EL (cell line): ENCODE results near the gene STXBP6.
"Not testable (repeated sequence)": the region's sequence is repeated elsewhere in the genome, so short reads cannot be mapped to it uniquely, and the experiment has no call there.

ENCODE experiments used
- DNase-seq: peaks from one replicate; pipeline ENCODE4 v3.0.0-alpha.2; 2016

The STXBP6 gene

DNA sequence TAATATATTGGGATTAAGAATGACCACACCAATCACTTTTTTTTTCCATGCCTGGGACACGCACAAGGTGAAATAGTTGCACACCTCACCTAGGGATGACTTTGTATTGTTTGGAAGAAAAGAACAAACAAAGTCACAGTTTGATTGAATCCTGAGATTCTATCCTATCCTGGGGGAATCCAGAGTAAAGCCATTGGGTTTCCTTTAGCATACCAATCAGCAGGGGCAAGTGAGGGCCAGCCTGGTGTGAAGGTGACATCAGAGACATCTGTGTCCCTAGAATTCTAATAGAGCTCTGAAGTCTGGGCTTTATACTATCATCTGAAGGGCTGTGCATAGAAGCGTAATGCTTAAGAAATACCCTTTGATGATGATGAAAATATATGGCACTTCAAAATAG is 199.9 kb downstream of the STXBP6 start:
- DNase-seq = no peak

DNA sequence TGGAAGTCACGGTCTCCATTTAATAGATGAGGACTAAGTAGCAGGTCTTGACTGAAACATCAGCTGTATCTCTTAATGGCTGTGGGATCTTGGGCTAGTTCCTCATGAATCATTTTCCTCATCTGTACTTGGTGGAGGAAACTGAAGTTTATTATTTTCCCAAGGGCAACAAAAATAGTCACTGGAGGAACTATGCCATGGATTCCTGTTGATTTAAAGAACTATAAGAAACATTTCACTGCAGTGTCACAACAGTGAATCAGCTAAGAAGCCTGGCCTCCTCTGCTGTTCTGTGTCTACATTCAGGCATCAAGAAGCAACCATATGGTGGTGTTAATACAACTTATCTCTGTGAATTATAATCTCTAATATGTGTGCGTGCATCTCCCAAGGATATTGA is 200.5 kb downstream of the STXBP6 start:
- DNase-seq = peak; percentile 60

- peak; percentile 71 for DNase-seq
Measured at GRCh38 chr14:24848102-24848790, 201.7 kb downstream of the STXBP6 start.

- no peak for DNase-seq
Measured at GRCh38 chr14:24847568-24848095, 202.3 kb downstream of the STXBP6 start.

DNA sequence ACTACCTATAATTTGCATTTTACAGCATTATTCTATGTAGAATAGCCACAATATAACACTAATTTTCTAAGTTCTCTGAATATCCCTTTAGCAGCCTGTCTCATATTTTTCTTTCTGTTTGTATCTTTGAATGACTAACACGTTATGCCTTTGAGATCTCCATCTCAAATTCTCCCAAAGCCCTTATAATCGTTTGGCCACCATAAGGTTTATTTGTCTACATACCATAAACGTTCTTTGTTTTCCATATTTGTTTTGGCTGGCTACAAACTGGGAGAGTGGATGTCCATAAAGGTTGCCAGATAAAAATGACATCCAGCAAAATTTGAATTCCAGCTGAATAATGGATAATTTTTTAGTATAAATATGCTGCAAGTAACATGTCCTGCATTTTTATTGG is 203.7 kb downstream of the STXBP6 start:
- DNase-seq = no peak

GRCh38 chr14:24845851-24846250 is 204.1 kb downstream of the STXBP6 start:
- no peak for DNase-seq

- no peak for DNase-seq
Measured at GRCh38 chr14:24844011-24844410, 205.9 kb downstream of the STXBP6 start.

- DNase-seq = no peak
Measured at GRCh38 chr14:24843494-24843893, 206.5 kb downstream of the STXBP6 start.

GRCh38 chr14:24840204-24840893 is 209.6 kb downstream of the STXBP6 start:
- DNase-seq = peak; percentile 49

DNA sequence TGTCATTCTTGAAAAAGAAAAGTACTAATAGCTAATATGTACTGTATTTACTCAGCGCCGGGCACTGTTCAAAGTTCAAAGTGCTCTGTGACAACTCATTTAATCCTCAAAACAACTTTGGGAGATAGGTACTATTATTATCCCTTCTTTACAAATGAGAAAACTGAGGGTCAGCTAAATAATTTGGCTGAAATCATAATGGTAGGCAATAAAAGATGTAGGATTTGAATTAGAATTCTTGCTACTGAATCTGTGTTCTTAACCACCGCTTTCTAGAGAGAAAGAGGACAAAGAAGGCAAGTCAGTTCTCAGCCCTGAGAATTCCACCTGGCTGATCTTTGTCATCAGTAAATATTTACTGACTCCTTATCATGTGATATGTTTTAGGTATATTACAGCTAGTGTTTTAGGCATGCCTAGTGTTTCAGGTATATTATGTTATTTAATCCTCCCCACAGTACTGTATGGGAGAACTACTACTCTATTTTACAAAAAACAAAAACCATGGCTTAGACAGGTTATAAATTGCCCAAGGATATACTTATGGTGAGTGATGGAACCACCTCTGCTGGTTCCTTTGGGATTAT is 210.2 kb downstream of the STXBP6 start:
- DNase-seq = no peak

DNA sequence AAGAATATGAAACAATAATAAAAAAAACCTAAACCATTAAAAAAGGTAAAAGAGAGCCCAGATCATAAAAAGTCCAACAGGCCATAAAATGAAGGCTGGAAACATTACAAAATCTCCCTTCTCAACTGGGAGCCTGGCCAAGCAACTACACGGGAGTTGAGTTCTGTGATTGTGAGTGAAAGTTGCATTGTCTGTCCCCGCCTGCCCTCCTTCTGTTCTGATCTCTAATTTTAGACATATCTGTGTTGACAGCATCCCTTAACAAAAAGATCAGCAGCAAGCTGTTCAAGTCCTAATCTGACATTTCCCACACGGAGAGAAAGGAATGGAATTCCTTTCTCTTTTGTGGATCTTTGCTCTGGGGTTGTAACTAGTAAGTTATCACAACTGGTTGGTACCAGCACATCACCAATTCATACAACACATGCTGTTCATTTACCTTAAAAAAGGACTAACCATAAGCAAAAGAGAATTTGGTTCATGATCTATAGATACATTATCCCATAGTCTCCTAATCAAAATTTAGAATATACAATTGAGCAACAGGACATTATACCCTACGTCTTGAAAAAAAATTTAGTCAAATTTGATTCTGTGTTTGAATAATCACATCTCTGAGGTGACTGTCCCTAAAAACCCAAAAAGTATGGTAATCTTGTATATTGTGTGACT is 210.9 kb downstream of the STXBP6 start:
- no peak for DNase-seq

- DNase-seq = peak; percentile 67
Measured at GRCh38 chr14:24837280-24838046, 212.5 kb downstream of the STXBP6 start.

- not testable (repeated sequence) for DNase-seq
Measured at GRCh38 chr14:24836324-24836723, 213.6 kb downstream of the STXBP6 start.

DNA sequence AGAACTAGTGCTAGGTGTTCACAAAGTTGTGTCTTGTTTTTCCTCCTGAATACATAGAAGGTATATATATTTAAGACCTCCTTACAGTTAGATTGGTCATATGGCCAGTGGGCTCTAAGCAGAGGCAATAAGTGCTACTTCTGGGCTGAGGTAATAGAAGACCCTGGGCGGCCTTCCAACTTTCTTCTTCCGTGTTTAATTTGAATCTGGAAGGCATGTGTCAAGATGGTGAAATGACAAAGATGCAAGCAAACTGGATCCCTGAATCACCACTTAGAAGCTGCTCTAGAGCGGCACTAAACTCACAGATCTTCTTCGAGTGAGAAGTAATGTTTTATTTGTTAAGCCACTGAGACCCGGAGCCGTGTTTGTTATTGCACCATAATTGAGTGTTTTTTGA is 215.0 kb downstream of the STXBP6 start:
- no peak for DNase-seq

- DNase-seq = no peak
Measured at GRCh38 chr14:24833385-24833784, 216.6 kb downstream of the STXBP6 start.

DNA sequence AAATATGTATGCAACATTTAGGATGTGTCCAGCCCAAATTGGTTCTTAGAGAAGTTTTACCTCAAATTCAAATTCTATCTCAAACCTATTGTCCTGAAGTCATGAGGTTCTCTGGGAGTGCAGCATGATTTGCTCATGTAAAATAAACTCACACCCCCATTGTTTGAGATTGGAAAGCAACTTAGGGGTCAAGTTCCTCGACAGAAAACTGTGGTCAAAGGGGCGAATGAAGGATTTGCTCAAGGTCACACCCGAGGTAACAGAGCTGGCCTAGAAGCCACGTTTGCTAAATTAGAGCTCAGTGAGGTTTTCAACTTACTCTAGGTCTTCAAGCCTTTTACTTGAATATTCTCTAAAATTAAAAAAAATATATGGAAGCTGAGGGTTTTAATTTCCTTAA is 218.3 kb downstream of the STXBP6 start:
- DNase-seq = no peak

- no peak for DNase-seq
Measured at GRCh38 chr14:24829862-24830261, 220.1 kb downstream of the STXBP6 start.

DNA sequence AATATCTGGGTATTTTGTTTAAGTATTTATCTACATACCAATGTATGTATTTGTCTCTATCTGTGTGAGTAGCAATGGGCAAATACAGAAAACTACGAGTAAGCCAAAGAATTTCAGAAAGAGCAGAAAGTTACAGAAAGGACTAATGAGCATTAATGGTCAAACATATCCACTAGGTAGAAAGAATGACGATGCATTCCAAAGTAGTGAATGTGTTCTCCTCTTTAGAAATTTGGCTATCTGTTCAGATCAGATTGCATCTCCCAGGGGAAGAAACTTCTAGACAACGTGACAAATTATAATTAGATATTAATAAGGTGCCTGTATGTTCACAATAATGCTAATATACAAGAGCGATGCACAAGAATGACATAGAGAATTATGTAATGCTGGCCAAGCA is 221.5 kb downstream of the STXBP6 start:
- peak; percentile 57 for DNase-seq

DNA sequence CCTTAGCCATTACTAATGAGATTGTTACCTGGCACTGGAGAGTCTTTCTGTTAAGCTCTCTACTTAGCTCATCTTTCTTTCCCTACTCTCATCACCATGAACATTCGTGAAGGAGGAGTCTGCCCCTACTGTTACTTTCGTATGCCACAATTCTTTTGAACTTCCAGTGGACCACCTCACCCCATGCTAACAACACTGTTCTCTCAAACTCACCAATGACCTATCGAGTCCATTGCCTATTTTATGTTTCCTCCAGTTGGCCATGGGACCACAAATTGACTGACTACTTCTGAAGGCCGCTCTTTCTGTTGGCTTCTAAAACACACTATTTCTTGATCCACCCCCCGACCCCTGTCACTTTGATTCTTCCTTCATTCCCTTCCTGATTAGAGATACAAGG is 223.6 kb downstream of the STXBP6 start:
- DNase-seq = no peak

- no peak for DNase-seq
Measured at GRCh38 chr14:24820616-24821015, 229.3 kb downstream of the STXBP6 start.

DNA sequence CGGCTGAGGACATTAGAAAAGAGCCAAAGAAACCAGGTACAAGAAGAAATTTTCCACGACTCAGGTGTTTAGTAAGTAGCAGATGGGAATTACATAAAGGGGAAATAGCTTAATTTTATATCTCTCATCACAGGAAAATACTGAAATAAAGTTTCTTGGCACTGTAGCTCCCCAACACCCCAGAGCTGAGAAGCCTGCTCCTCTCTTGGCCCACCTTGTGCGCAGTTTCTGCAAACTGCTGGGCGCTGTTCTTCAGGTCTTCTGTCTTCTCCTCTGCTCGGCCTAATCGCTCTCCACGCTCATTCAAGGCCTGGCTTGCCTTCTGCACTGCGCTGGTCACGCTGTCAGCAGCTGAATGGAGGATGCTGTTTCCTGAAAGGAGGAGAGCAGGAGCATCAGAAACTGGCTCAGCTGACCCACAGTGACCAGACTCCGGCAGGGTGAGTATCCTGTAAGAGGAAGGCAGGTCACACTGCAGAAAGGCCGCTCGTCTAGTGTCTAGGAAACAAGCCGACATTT is 231.1 kb downstream of the STXBP6 start:
- DNase-seq = no peak

GRCh38 chr14:24818058-24818822 is 231.7 kb downstream of the STXBP6 start:
- peak; percentile 26 for DNase-seq
